ENCODE data around the gene SPRR1A.
A peak's percentile ranks its signal among the peaks of the same experiment; 100 is the strongest.

SPRR1A gene

DNA sequence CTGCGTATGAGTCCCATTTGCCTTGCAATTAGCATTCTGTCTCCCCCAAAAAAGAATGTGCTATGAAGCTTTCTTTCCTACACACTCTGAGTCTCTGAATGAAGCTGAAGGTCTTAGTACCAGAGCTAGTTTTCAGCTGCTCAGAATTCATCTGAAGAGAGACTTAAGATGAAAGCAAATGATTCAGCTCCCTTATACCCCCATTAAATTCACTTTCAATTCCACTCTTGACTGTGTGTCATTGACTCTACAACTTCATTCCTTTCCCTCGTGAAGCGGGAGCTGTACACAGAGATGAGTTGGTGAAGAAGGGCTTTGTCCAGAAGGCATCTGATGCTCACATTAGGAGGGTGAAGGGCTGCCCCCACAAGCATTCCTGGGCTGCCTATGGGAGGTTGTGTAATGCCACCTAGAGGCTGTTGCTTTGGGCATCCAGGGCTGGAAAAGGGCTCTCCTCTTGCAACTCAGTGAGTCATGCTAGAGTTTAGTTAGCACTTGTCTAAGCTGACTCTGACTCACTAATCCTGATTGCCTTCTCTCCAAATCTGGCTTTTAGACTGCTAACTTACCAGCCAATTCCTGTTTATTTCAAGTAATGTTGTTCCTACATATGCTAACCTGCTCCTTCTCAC is 48.9 kb downstream of the SPRR1A start:
- DNase-seq: peak; percentile 84

DNA sequence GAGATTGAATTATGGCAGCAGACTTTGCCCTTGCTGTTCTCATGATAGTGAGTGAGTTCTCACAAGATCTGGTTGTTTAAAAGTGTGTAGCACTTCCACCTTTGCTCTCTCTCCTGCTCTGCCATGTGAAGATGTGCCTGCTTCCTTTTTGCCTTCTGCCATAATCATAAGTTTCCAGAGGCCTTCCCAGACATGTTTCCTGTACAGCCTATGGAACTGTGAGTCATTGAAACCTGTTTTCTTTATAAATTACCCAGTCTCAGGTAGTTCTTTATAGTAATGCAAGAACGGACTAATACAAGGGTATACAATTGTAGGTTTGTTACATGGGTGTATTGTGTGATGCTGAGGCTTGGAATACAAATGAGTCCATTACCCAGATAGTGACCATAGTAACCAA is 51.3 kb downstream of the SPRR1A start:
- no peak for DNase-seq

All from NCI-H226 (cell line).